Stomach smooth muscle (tissue), 2 donors: ENCODE measurements around the gene DDB1.

Source experiments
- H3K27ac ChIP-seq: one replicate; pipeline ENCODE4 v1.7.0; 2013; ENCODE audit warnings: mild to moderate bottlenecking, low read length, inconsistent platforms
- H3K27me3 ChIP-seq, 2 donors: one replicate each; pipeline ENCODE4 v1.7.0; 2013; ENCODE audit warnings: low read length in 2 of 2; ENCODE audit not compliant: insufficient read depth in 2 of 2, control insufficient read depth in 1 of 2
- H3K36me3 ChIP-seq, 2 donors: one replicate each; pipeline ENCODE4 v1.7.0; 2013; ENCODE audit warnings: low read length in 2 of 2; ENCODE audit not compliant: control insufficient read depth in 2 of 2, insufficient read depth in 2 of 2
- H3K4me1 ChIP-seq: one replicate; pipeline ENCODE4 v1.7.0; 2013; ENCODE audit warnings: low read length; ENCODE audit not compliant: control insufficient read depth, insufficient read depth
- H3K4me3 ChIP-seq, 2 donors: one replicate each; pipeline ENCODE4 v1.7.0; 2013; ENCODE audit warnings: low read length in 2 of 2
- H3K9ac ChIP-seq, 2 donors: one replicate each; pipeline ENCODE4 v1.7.0; 2013; ENCODE audit warnings: low read length in 2 of 2, mild to moderate bottlenecking in 1 of 2
- H3K9me3 ChIP-seq, 2 donors: one replicate each; pipeline ENCODE4 v1.7.0; 2013; ENCODE audit warnings: low read length in 2 of 2; ENCODE audit not compliant: control insufficient read depth in 2 of 2
- donor health status: healthy.
- donor health status: Pancreatic carcinoma.

Gene DDB1

DNA sequence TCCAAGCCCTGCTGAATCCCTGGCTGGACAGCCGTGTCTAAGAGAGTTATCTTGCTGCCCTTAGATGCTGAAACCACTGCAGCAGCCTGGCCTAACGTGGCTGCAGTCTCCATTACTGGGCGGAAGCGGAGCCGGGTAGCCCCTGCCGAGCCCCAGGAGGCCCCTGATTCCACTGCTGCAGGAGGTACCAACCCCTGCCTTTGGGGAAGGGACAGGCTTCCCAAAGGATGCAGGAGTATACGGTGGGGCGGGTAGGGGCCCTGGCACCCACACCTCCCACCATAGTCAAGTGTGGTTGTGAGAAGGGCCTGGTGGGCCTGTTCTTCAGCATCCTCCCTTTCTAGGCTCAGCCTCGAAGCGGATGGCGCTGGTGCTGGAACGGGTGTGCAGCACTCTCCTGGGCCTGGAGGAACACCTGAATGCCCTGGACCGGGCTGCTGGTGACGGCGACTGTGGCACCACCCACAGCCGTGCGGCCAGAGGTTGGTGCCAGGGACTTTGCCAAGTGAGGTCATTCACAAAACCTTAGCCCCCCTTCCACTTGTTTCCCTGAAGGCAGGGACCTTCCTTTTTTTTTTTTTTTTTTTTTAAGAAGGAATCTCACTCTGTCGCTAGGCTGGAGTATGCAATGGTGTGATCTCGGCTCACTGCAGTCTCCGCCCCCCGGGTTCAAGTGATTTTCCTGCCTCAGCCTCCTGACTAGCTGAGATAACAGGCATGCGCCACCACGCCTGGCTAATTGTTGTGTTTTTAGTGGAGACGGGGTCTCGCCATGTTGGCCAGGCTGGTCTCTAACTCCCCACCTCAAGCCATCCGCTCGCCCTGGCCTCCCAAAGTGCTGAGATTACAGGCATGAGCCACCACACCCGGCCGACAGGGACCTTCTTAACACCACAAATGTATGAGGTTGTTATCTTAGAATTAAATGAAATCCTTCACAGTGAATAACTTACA is 11.2 kb upstream of the DDB1 start:
- Histone ChIP-seq H3K27me3 (no peaks in the 10 kb centered on the region), H3K4me3 (no peak overlapping the region), H3K9ac (no peak overlapping the region), H3K4me1 (no peaks in the 10 kb centered on the region), H3K9me3 (no peaks in the 10 kb centered on the region), H3K27ac (no peak overlapping the region), H3K36me3 (peaks cover 11 to 12% of the 10 kb centered on the region in 2 donors)

DNA sequence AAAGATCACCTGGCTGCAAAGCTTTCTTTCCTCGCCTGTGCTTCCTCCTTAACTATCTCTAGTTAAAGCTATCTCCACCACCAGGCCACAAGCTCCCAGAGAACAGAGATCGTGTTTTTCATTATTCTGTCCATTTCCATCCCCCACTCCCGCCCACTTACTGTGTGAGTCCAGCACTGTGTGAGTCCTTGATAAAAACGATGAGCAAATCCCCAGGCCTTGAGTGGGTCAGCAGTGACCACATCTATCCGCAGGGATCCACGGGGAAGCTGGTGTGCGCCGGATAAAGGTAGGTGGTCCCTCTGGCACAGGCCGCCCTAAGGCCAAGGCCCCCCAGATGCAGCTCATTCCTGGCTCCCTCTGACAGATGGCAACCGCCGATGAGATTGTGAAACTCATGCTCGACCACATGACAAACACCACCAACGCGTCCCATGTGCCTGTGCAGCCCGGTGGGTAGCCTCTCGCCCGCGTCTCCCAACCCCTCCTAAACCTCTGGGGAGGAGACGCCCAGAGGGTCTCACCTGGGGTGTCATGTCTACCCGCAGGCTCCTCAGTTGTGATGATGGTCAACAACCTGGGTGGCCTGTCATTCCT is 9.4 kb upstream of the DDB1 start:
- Histone ChIP-seq H3K36me3 (peaks cover 3 to 8% of the 10 kb centered on the region in 2 donors), H3K27me3 (no peaks in the 10 kb centered on the region), H3K9me3 (no peaks in the 10 kb centered on the region)

DNA sequence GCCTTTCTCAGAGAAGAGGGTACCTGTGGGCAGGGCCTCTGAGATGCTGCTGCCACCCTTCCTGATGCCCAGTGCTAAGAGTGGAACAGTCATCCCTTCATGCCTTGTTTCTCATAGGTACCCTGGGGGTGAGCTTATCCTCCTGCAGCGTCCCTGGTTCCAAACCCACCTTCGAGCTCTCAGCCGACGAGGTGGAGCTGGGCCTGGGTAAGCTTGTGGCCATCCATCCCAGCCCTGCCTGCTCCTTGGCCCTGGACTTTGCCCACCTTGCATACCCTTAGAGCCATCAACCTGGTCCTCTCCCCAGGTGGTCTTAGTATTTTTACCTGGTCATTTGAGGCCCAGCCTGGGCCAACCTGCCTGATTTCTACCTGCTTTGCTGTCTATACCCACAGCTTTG is 8.8 kb upstream of the DDB1 start:
- Histone ChIP-seq H3K9ac (no peak overlapping the region), H3K4me1 (no peaks in the 10 kb centered on the region), H3K9me3 (no peaks in the 10 kb centered on the region), H3K4me3 (no peak overlapping the region), H3K36me3 (peaks cover 3 to 8% of the 10 kb centered on the region in 2 donors), H3K27me3 (no peaks in the 10 kb centered on the region), H3K27ac (no peak overlapping the region)

More for the DNA sequence above, 9.4 kb upstream of the DDB1 start:
- Histone ChIP-seq H3K4me1 (no peaks in the 10 kb centered on the region), H3K27ac (no peak overlapping the region), H3K4me3 (no peak overlapping the region), H3K9ac (no peak overlapping the region)

DNA sequence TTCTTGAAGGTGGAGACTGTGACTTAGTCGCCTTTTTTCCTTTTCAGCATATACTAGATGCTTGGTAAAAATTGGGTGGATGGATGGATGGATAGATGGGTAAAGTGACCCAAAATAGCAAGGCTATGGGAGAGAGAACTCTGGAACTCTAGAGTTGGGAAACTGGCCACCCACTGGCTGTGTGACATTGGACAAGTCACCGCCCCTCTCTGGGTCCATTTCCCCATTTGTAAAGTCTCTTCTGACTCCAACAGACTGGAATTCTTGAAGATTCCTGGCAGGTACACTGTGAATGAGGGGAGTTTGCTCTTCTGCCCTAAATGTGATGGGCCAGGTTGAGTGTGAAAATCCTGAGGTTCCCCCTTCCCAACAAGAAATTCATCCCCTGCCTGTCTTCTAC is 8.1 kb upstream of the DDB1 start:
- Histone ChIP-seq H3K27ac (no peak overlapping the region), H3K9ac (no peak overlapping the region), H3K36me3 (peaks cover 3 to 8% of the 10 kb centered on the region in 2 donors), H3K4me3 (no peak overlapping the region), H3K9me3 (no peaks in the 10 kb centered on the region), H3K4me1 (peaks cover 3% of the 10 kb centered on the region), H3K27me3 (no peaks in the 10 kb centered on the region)

DNA sequence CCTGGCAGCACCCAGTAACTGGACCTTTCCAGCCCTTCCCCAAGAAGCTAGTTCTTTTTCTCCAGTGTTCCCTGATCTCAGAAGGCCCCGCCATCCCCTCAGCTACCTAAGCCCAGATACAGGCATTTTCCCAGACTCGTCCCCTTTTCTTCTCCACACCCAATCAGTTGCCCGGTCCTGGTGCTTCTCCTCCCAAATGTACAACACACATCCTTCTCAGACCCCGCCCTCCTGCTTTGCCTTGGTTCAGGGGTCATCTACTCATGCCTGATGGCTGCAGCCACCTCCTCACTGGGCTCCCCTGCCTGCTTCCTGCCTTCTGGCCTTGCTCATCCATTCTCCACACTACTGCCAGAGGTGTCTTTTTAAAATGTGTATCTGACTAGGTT is 6.6 kb upstream of the DDB1 start:
- no peak overlapping the region for H3K4me3 ChIP-seq
- H3K9me3 ChIP-seq = no peaks in the 10 kb centered on the region
- H3K27me3 ChIP-seq = no peaks in the 10 kb centered on the region
- no peak overlapping the region for H3K27ac ChIP-seq
- peaks cover 3 to 8% of the 10 kb centered on the region in 2 donors for H3K36me3 ChIP-seq
- H3K9ac ChIP-seq = no peak overlapping the region
- H3K4me1 ChIP-seq = peaks cover 13% of the 10 kb centered on the region

DNA sequence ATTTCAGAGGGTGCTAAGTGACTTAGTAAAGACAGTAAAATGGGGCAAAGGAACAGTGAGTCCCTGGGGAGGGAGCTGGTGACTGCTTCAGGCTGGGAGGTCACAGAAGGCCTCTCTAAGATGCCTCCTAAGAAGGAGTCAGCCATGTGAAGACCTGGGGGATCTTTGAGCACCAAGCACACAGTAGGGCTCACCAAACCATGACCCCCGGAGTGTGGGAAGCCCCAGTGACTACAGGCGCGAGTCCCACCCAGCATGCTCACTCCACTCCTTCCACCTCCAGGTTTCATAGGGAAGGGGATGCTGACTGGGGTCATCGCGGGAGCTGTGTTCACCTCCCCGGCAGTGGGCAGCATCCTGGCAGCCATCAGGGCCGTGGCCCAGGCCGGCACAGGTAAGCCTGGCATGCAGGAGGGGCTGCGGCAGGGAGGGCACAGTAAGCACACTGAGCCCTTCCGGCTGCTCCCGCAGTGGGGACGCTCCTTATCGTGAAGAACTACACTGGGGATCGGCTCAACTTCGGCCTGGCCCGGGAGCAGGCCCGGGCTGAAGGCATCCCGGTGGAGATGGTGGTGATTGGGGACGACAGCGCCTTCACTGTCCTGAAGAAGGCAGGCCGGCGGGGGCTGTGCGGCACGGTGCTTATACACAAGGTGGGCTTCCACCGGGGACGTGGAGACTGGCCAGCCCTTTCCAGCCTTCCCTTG is 6.0 kb upstream of the DDB1 start:
- peaks cover 14% of the 10 kb centered on the region for H3K4me1 ChIP-seq
- no peak overlapping the region for H3K4me3 ChIP-seq
- no peak overlapping the region for H3K9ac ChIP-seq
- no peaks in the 10 kb centered on the region for H3K27me3 ChIP-seq
- H3K27ac ChIP-seq = no peak overlapping the region
- no peaks in the 10 kb centered on the region for H3K9me3 ChIP-seq
- H3K36me3 ChIP-seq = peaks cover 3 to 8% of the 10 kb centered on the region in 2 donors

DNA sequence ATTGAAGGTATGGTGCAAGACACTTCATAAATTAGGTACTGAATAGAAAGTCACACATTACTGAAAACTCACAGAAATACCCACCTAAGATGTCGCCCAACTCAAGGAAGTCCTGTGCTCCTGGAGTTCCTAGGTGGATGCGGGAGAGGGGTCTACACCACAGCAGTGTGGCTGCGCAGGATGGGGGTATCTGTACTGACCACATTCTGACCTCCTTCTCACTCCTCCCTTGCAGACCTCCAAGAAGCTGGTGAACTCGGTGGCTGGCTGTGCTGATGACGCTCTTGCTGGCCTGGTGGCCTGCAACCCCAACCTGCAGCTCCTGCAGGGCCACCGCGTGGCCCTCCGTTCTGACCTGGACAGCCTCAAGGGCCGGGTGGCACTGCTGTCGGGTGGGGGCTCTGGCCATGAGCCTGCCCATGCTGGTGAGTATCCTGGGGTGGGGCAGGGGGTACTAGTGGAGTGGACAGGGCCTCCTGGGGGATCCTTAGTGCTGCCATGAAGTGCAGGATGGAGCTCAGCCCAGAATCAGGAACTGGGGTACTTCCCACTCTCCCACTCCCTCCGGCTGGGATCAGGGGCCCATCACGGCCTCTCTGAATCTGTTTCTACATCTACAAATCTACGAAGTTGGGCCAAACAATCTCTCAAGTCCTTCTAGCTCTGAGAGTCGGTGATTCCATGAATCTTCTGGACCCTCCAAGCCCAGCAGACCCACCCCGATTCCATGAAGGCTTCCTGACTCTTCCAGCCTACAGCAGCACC is 5.0 kb upstream of the DDB1 start:
- peaks cover 3 to 8% of the 10 kb centered on the region in 2 donors for H3K36me3 ChIP-seq
- no peak overlapping the region for H3K27ac ChIP-seq
- peaks cover 22% of the 10 kb centered on the region for H3K4me1 ChIP-seq

DNA sequence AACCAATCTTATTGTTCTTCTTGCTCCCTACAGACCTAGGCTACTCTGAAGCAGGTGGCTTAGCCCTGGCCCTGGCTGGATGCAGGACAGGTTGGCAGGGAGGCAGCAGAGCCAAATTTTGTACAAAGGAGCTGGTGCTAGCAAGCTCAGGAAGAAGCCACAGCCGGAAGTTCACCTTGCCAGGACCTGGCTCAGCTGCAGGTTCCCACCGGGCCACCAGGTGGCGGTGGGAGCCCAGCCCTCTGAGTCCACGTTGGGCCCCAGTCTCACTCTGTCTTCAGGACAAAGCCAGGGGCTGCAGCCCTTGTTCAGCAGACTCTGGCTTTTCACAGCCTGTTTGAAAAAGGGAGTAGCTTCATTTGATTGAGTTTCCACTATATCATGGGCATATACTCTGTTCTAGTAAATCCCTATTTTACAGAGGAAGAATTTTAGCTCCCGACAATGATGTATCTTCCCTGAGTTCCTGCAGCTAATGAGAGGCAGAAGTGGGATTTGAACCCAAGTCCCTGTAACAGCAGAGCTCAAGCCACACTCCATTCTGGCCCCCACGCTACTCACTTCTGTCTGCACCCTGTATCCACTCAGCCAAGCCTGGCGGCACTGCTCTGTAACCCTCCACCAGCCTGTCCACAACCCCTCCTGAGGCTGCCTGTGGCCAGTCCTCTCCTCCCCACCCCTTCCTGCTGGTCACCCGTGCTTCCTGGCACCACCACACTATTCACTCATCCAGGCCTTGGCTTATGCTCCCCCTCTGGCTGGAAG is 3.4 kb upstream of the DDB1 start:
- H3K36me3 ChIP-seq = peaks cover 0 to 3% of the 10 kb centered on the region in 2 donors
- no peaks in the 10 kb centered on the region for H3K9me3 ChIP-seq
- H3K27ac ChIP-seq = no peak overlapping the region
- H3K27me3 ChIP-seq = no peaks in the 10 kb centered on the region
- H3K4me1 ChIP-seq = peaks cover 35% of the 10 kb centered on the region
- H3K9ac ChIP-seq = peak overlapping the region in 1 of 2 donors; percentile 21
- H3K4me3 ChIP-seq = no peak overlapping the region

More for the DNA sequence above, 5.0 kb upstream of the DDB1 start:
- no peaks in the 10 kb centered on the region for H3K27me3 ChIP-seq
- no peak overlapping the region for H3K9ac ChIP-seq
- no peak overlapping the region for H3K4me3 ChIP-seq
- no peaks in the 10 kb centered on the region for H3K9me3 ChIP-seq

DNA sequence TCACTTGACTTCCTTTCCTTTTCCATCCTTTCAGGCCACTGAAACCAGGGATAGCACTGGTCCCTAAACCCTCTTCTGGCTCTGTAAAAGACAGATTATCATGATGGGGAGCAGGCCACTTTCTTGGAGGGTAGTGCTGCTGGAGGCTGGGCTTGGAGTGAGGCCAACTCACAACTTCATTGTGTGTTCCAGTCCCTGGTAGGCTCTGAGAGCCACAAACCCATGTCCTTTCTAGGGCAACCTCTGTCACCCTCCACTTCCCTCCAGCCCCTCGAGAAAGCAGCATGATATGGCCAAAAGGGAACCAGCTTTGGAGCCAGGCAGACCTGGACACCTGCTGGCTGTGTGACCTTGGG is 2.4 kb upstream of the DDB1 start:
- no peak overlapping the region for H3K27ac ChIP-seq
- no peak overlapping the region for H3K4me3 ChIP-seq
- peak overlapping the region in 1 of 2 donors; percentile 42 for H3K9ac ChIP-seq
- peaks cover 37% of the 10 kb centered on the region for H3K4me1 ChIP-seq
- no peaks in the 10 kb centered on the region for H3K9me3 ChIP-seq
- peaks cover 0 to 3% of the 10 kb centered on the region in 2 donors for H3K36me3 ChIP-seq
- no peaks in the 10 kb centered on the region for H3K27me3 ChIP-seq
